Putamen (tissue), 1 donor: ENCODE measurements around the gene VSIG10.
A peak's percentile ranks its signal among the peaks of the same experiment; 100 is the strongest.
"Not testable (repeated sequence)": the region's sequence is repeated elsewhere in the genome, so short reads cannot be mapped to it uniquely, and the experiment has no call there.

Experiments used
- DNase-seq: peaks from one replicate; pipeline ENCODE4 v3.0.0-alpha.2; 2016; ENCODE audit warnings: low spot score

VSIG10 gene, protein sequence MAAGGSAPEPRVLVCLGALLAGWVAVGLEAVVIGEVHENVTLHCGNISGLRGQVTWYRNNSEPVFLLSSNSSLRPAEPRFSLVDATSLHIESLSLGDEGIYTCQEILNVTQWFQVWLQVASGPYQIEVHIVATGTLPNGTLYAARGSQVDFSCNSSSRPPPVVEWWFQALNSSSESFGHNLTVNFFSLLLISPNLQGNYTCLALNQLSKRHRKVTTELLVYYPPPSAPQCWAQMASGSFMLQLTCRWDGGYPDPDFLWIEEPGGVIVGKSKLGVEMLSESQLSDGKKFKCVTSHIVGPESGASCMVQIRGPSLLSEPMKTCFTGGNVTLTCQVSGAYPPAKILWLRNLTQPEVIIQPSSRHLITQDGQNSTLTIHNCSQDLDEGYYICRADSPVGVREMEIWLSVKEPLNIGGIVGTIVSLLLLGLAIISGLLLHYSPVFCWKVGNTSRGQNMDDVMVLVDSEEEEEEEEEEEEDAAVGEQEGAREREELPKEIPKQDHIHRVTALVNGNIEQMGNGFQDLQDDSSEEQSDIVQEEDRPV

DNA sequence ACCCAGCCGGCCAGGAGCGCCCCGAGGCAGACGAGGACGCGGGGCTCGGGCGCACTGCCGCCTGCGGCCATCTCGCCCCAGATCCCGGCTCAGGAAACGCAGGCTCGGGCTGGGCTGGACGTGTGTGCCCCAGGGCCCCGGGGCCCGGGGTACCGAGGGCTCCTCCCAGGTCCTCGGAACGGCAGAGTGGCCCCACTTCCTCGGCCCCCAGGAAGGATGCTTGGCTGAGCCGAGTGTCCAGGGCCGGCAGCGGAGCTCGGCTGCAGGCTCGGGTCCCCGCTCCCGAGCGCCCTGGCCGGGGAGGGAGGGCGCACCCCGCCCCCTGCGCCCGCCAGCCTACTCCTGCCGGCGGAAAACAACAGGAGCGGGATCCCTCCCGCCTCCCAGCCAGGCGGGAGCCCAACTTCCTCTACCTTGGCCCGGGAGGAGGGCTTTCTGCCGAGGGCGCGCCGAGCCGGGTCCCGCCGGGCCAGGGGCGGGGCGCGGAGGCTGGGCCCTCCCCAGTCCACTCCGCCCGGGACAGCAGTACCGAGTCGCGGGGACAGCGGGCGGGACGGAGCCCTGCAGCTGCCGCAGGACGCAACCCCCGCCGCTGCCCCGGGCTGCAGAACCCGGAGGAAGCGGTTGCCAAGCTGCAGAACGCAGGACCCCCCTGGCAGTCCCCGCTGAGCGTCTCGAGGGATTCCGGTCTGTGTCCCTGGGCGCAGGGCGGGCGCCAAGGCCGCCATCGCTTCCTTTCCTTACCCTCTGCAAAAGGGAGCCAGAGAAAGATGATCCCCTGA lies at the start of gene VSIG10:
TSS of gene VSIG10 (minus strand) at position 411 of the 782 bp plus-strand sequence. CDS start at position 71, 340 bp downstream.
- peak; percentile 38 for DNase-seq

DNA sequence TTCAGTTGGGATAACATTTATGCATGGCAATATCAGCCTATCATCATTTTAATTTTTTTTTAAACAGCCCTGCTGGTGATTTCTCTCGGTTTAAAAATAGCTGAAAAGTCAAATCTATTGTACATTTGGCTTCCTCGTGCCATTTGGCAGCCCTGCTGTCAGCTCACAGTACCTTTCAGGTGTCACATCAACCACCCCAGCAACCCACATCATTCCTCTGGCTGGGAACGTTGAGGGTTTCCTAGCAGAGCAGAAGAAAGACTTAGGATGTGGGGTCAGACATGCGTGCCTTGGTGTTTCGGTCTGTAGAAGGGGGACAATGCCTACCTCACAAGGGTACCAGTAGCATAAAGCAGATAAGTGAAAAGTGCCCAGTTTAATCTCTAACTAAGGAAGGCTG lies 47.9 kb upstream of the VSIG10 start:
- peak; percentile 60 for DNase-seq

DNA sequence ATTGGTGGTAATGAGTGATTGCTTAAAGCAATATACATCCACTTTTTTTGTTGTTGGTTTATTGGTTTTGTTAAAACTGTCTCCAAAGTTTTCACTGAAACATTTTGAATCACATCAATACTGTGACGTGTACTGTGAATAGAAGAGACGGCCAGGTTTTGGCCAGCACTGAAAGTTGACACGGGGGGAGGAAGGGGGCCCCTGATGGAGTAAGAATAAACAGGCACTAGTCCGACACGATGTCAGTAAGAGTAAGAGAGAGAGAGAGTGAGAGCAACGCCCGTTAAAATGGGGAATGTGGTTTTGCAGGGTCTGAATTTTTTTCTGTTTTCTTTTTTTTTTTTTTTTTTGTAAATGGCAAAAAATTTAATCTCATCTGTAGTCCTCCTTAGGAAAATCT lies 46.8 kb upstream of the VSIG10 start:
- DNase-seq: no peak

DNA sequence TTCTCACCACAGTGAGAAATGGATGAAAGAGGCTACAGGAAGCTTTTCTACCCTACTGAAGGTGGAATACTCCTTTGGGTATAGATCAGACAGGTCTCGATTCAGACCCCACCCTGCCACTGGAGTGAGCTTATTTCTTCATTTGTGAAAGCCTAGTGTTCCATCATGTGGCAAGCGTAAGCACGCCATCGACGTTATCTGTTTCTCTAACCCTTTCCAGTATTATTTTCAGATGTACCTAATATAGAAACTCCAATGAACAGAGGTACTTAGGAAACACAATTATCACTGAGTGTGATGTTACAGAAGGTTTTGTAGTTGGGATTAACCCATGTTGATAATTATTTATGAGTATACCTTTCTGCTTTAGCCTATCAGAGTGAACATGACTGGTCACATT lies 44.5 kb upstream of the VSIG10 start:
- DNase-seq: no peak

DNA sequence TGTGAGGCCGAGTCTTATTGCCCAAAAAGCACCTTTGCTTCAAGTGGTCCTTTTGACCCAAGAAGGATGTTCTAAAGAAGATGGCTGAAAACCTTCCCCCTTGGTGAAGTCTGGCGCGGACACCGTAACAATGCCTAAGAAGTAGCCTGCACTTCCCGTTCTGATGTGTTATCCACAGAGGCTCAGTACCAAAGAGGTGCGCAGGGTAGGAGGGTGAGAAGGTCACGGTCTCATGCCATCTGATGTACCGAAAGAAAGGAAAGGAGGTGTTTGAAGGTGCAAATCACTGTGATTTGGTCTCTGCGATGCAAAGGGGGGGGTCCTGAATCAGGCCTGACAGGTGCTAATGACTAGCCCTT lies 42.0 kb upstream of the VSIG10 start:
- DNase-seq: no peak

DNA sequence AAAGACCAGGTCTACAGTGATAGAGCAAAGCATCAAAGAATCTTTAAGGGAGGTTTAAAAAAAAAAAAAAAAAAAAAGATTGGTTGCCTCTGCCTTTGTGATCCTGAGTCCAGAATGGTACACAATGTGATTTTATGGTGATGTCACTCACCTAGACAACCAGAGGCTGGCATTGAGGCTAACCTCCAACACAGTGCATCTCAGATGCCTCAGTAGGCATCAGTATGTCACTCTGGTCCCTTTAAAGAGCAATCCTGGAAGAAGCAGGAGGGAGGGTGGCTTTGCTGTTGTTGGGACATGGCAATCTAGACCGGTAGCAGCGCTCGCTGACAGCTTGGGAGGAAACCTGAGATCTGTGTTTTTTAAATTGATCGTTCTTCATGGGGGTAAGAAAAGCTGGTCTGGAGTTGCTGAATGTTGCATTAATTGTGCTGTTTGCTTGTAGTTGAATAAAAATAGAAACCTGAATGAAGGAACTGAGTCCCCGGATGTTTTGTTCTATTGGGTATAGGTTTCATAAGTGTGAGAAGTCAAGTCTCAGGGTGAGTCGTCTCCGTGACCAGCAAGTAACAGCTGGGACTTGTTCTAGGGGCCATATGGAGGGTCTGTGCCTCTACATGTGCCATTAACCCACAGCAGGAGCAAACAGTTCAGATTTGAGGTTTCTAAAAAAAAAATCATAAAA lies 41.4 kb upstream of the VSIG10 start:
- DNase-seq: no peak

DNA sequence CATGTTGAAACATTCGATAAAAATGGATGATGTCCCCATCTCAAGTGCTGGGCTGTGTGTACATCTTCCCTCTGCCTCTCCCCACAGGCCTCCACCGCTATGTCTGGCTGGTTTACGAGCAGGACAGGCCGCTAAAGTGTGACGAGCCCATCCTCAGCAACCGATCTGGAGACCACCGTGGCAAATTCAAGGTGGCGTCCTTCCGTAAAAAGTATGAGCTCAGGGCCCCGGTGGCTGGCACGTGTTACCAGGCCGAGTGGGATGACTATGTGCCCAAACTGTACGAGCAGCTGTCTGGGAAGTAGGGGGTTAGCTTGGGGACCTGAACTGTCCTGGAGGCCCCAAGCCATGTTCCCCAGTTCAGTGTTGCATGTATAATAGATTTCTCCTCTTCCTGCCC lies 40.7 kb upstream of the VSIG10 start:
- no peak for DNase-seq

DNA sequence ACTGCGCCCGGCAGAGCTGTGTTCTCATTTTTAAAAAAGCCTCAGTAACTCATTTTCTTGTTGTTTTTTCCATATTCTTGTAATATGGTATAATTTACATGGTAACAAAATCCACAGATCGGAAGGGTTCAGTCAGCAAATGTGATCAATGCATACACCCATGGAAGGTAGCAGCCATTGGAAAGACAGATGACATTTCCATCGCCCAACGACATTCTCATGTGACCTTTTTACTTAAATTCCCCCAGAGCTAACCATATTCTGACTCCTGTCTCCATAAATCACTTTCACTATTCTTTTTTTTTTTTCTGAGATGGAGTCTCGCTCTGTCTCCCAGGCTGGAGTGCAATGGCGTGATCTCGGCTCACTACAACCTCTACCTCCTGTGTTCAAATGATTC lies 37.0 kb upstream of the VSIG10 start:
- no peak for DNase-seq

DNA sequence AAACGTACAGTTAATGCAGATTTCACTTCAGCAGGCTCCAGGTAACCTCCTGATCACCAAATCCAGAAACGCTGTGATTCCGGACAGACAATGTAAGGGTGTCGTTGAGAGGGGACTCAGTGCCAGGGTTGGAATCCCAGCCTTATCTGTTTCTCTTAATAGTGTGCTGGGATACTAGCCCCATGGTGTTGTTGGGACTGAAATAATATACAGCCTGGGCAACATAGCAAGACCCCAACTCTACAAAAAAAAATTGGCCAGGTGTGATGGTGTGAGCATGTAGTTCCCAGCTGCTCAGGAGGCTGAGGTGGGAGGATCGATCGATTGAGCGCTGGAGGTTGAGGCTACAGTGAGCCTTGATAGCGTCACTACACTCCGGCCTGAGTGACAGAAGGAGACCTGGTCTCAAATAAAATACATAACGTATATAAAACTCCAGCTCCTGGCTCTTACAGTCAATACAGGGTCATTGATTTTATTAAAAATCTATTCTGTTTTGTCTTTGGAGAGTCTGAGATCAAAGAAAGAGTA lies 33.4 kb upstream of the VSIG10 start:
- DNase-seq: no peak

DNA sequence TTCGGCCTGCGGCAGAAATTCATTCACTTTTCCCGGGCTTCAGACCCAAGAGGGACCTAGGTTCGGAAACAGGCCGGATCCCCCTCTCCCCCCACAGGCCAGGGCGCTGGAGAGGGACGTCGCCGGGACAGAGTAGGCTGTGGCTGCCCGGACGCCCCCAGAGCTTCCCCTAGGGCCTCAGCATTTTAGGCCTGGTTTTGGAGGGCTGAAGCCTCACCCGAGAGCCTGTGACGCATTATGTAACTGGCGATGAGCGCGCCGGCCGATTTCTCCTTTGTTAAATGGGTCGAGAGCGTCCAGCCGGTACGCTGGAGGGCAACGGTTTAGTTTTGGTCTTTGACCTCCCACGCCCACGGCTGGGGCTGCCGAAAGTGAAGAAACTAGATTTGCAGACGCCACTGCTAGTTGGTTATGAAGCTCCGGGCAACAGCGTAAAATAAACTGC lies 32.8 kb upstream of the VSIG10 start:
- peak; percentile 44 for DNase-seq

DNA sequence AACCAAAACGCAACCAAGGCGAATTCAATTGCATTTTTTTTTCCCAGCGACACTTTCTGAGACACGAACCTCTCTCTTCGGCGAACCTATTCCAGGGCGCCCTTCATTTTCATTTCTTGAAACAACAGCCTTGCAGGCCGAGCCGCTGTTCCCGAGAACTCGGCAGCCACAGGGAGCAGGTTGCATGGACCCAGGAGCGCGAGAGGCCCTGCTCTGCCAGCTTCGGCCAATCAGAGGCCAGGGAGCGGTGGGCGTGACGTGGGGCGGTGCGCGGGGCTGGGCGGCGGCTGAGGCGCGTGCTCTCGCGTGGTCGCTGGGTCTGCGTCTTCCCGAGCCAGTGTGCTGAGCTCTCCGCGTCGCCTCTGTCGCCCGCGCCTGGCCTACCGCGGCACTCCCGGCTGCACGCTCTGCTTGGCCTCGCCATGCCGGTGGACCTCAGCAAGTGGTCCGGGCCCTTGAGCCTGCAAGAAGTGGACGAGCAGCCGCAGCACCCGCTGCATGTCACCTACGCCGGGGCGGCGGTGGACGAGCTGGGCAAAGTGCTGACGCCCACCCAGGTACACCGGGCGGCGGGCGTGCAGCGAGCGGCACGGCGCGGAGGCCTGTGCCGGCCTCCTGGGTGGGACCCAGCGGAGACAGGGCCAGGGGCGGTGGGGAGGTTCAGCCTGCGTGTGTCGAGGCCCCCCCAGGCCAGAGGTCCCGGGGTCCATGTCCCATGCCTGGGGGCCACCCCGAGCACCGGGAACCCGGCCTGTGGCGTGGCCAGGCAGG lies 32.2 kb upstream of the VSIG10 start, which contains the start of gene PEBP1:
TSS of gene PEBP1 (plus strand) at position 337 of the 771 bp plus-strand sequence. CDS start at position 423, 86 bp downstream.
- peak; percentile 96 for DNase-seq

DNA sequence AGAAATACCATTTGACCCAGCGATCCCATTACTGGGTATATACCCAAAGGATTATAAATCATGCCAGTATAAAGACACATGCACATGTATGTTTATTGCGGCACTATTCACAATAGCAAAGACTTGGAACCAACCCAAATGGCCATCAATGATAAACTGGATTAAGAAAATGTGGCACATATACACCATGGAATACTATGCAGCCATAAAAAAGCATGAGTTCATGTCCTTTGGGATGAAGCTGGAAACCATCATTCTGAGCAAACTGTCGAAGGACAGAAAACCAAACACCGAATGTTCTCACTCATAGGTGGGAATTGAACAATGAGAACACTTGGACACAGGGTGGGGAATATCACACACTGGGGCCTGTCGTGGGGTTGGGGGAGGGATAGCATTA lies 25.6 kb upstream of the VSIG10 start:
- DNase-seq: not testable (repeated sequence)

DNA sequence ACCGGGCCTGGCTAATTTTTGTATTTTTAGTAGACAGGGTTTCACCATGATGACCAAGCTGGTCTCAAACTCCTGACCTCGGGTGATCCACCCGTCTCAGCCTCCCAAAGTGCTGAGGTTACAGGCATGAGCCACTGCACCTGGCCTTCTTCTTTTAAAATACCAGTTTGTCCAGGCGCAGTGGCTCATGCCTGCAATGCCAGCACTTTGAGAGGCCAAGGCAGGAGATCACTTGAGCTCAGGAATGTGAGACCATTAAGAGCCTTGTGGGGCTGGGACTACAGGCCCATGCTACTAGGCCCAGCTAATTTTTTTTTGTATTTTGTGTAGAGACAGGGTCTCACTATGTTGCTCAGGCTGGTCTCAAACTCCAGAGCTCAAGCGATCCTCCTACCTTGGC lies 24.1 kb upstream of the VSIG10 start:
- DNase-seq: no peak

DNA sequence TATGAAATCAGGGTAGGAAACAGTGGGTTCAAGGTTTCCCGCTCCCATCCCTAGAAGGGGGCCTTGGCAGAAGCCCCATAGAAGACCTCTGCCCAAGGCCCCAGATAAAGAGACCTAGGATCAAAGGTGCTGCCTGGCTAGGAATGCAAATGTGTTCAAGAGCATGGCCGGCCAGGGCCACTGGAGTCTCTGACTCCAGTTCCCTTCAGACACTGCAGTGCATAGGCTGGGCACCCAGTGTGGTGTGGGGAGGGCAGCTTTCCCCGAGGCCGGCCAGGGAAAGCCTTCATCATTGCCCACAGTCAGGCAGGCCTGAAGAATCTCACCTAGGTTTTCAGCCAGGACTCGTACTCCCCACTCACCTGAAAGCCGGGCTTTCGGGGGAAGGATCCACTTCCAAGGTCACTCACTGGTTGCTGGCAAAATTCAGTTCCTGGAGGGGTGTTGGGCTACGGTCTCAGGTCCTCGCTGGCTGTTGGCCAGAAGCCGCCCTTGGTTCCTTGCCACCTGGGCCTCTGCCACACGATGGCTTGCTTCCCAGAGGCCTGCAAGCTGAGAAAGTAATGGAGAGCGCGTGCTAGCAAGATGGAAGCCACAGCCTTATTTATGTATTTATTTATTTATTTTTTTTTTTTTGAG lies 22.4 kb upstream of the VSIG10 start:
- DNase-seq: no peak

DNA sequence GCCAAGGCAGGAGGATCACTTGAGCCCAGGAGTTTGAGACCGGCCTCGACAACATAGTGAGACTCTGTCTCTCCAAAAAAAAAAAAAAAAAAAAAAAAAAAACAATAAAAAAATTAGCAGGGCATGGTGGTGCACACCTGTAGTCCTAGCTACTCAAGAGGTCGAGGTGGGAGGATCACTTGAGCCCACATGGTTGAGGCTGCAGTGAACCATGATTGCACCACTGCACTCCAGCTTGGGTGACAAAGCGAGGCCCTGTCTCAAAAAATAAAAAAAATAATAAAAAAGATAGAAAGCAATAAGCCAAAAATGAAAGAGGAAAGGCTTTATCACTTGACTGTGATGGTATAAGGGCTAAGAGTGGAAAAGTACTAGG lies 21.9 kb upstream of the VSIG10 start:
- DNase-seq: no peak

DNA sequence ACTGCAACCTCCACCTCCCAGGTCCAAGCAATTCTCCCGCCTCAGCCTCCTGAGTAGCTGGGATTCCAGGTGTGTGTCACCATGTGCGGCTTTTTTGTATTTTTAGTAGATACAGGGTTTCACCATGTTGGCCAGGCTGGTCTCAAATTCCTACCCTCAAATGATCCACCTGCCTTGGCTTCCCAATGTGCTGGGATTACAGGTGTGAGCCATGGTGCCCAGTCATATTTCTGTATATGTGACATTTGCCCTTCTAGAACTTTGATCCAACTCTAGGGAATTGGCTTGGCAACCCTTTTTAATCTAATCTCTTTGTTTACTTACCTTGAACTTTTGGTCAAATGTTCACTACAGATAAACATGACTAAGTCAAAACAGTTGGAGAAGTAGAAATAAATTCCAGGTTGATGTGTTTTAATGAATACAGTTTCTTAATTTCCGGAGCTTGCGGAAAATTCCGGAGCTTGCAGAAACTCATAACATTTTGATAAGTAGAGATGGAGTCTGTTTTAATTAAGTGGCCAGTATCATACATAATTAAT lies 20.6 kb upstream of the VSIG10 start:
- no peak for DNase-seq

DNA sequence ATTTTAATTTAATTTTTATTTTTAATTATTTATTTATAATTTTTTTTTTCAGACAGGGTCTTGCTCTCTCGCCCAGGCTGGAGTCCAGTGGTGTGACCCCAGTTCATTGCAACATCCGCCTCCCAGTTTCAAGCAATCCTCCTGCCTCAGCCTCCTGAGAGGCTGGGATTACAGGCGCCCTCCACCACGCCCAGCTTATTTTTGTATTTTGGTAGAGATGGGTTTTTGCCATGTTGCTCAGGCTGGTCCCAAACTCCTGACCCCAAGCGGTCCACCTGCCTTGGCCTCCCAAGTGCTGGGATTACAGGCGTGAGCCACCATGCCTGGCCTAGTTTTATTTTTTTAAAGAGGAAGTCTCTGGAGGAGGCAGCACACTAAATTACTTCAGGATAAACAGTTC lies 18.5 kb upstream of the VSIG10 start:
- no peak for DNase-seq

DNA sequence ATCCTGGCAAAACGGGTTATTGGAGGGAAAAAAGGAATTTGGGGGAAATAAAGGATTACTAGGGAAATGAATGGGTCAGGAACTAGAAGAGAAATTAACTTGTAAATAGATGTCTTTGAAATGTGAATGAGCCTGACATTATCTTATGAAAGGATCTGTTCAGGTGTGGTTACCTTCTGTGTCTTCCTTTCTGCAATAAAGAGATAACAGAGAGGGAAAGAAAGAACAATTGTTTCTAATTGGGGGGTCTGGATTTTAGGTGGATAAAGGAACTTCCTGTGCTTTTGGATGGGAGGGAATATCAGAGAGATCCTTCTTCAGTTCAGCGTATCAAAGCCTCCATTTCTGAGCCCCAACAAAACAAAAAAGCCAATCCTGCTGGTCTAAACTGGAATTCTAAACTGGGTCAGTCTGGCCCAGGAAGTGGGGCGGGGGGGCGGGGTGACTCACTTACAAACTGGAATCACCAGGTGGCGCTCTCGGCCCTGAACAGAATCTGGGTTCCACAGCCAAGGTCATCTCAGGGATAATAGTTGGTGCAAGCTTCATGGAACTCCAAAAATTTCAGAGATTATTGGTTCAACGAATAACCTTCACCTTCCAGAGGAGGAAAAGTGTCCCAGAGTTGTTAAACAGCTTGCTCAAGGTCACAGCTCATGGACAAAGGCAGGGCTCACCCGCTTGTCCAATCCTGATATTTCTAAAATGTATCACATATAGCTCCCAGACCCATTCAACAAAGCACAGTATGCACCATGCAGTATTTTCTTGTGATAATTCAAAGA lies 17.0 kb upstream of the VSIG10 start:
- peak; percentile 71 for DNase-seq

DNA sequence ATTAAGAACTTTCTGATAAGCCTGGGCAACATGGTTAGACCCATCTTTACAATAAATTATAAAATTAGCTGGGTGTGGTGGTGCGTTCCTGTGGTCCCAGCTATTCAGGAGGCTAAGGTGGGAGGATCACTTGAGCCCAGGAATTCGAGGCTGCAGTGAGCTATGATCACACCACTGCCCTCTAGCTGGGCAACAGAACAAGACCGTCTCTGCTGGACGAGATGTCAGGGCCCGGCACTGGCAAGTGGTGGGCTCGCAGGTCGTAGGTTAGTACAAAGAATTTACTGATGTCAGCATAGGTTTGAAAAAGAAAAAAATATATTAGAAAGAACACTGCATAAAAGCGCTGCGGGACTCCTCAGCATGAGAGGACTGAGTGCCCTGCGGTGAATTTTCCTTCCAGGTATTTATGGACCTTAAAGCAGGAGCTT lies 15.7 kb upstream of the VSIG10 start:
- DNase-seq: no peak

DNA sequence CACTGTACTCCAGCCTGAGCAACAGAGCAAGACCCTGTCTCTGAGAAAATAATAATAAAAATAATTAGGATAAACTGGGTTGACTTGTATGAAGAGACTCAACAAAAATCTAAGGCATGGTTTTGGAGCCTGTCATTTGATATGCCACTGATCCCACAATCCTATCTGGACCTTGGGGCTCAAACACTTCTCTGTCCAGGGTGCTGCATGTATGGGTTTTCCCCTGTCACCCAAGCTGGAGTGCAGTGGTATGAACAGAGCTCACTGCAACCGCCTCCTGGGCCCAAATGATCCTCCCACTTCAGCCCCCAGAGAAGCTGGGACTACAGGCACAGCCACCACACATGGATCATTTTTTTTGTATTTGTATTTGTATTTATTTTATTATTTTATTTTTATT lies 5.3 kb upstream of the VSIG10 start:
- no peak for DNase-seq
